Kidney (tissue), 14 donors: ENCODE data around the gene SEMA4C. TPM values are rescaled to one million over a fixed set of nuclear protein-coding genes. Genes with fewer than 3 reads are reported as not detected.

Experiments
- DNase-seq, 5 donors: peaks; one replicate each; pipeline ENCODE4 v3.0.0-alpha.2; 2013 to 2020
- FAIRE-seq: peaks from 2 replicates; lab custom pipeline; 2012; peaks lifted over from hg19 to GRCh38; lab: Jason Lieb, UNC
- H3K27ac ChIP-seq, 2 donors: one replicate each; pipeline ENCODE4 v1.7.0; 2013; ENCODE audit warnings: low read depth in 2 of 2, low read length in 2 of 2, inconsistent platforms in 1 of 2
- H3K27me3 ChIP-seq: one replicate; pipeline ENCODE4 v1.7.1; 2013; ENCODE audit warnings: low read length, inconsistent platforms; ENCODE audit not compliant: control insufficient read depth, insufficient read depth
- H3K36me3 ChIP-seq, 3 donors: one replicate each; pipeline versions ENCODE4 v1.7.0 to v1.7.1; 2013; ENCODE audit warnings: low read length in 3 of 3, control low read depth in 1 of 3, inconsistent platforms in 1 of 3; ENCODE audit not compliant: insufficient read depth in 3 of 3, control insufficient read depth in 2 of 3
- H3K4me1 ChIP-seq, 3 donors: one replicate each; pipeline versions ENCODE4 v1.7.0 to v1.7.1; 2013; ENCODE audit warnings: low read length in 3 of 3, inconsistent platforms in 1 of 3, low read depth in 1 of 3; ENCODE audit not compliant: control insufficient read depth in 2 of 3, insufficient read depth in 2 of 3
- H3K4me3 ChIP-seq, 3 donors: one replicate each; pipeline versions ENCODE4 v1.7.0 to v1.8.1; 2013; ENCODE audit warnings: low read length in 3 of 3, control low read depth in 1 of 3, inconsistent platforms in 1 of 3
- H3K9ac ChIP-seq, 3 donors: one replicate each; pipeline versions ENCODE4 v1.7.0 to v1.7.1; 2013; ENCODE audit warnings: low read length in 3 of 3, control low read depth in 1 of 3, inconsistent platforms in 1 of 3
- H3K9me3 ChIP-seq, 3 donors: one replicate each; pipeline versions ENCODE4 v1.7.0 to v1.7.1; 2013; ENCODE audit warnings: low read length in 3 of 3, control low read depth in 1 of 3, inconsistent platforms in 1 of 3; ENCODE audit not compliant: control insufficient read depth in 2 of 3, insufficient read depth in 1 of 3
- CTCF ChIP-seq: IDR thresholded peaks from 3 replicates; pipeline ENCODE4 v1.5.1; 2012; ENCODE audit warnings: mild to moderate bottlenecking, moderate library complexity, borderline replicate concordance; ENCODE audit not compliant: insufficient read depth; ENCODE audit errors: extremely low read depth
- intact Hi-C: fragments of 100-400 bp; cut with DNase I; formaldehyde crosslinking; loops from one replicate; pipeline ENCODE4 v1.11.1; 2022
- polyA plus RNA-seq: library from polyadenylated mRNA; stranded (reverse); fragments of 350-450 nt; fragmentation: Illumina TruSeq; extraction: RNeasy Lipid Tissue Mini Kit (QIAGEN cat#74804); gene quantifications from one replicate; pipeline ENCODE4 v1.2.3, GENCODE V29; 2014; ENCODE audit warnings: low read depth, low replicate concordance; ENCODE audit not compliant: insufficient read depth
- total RNA-seq: library from RNA; stranded (reverse); fragmentation: NEBNext Ultra II Directional; extraction: Animal tissue kit (Norgen Biotek cat#: 25700); gene quantifications from one replicate; pipeline ENCODE4 v1.2.1, GENCODE V29; 2021
- donor health status: control.
- donor health status: control.
- donor health status: control.
- donor health status: control.
- donor health status: control.
- donor health status: DM: yes; HTN: yes; CAD: no.
- donor health status: Normal renal cell carcinoma (clear cell type).

Gene SEMA4C
- total and polyA plus RNA-seq, 2 donors from 2014 or later: 11.1 to 44.6 TPM

- no peak for FAIRE-seq
- intact Hi-C loops: no loop called here
- H3K4me1 ChIP-seq: peaks cover 0 to 44% (median 29%) of the 10 kb centered on the region in 3 donors
Observed at GRCh38 chr2:96819876-96820511, 49.9 kb downstream of the SEMA4C start.

GRCh38 chr2:96819128-96819875 is 50.6 kb downstream of the SEMA4C start:
- Histone ChIP-seq H3K36me3 (no peaks in the 10 kb centered on the region), H3K27me3 (no peaks in the 10 kb centered on the region), H3K27ac (no peak overlapping the region), H3K4me1 (peaks cover 0 to 44% (median 29%) of the 10 kb centered on the region in 3 donors), H3K4me3 (peak overlapping the region in 1 of 3 donors; percentile 3), H3K9ac (no peak overlapping the region), H3K9me3 (no peaks in the 10 kb centered on the region)
- DNase-seq (peak in 2 of 5 donors; percentile 1 to 49), FAIRE-seq (no peak)
- TF ChIP-seq CTCF: no peak
- intact Hi-C loops: no loop called here

More at GRCh38 chr2:96819876-96820511, 49.9 kb downstream of the SEMA4C start:
- H3K4me3 ChIP-seq: no peak overlapping the region
- no peaks in the 10 kb centered on the region for H3K27me3 ChIP-seq
- no peak overlapping the region for H3K27ac ChIP-seq
- no peak overlapping the region for H3K9ac ChIP-seq
- peak in 1 of 5 donors; percentile 37 for DNase-seq
- peaks cover 0 to 1% (median 0%) of the 10 kb centered on the region in 3 donors for H3K36me3 ChIP-seq
- no peaks in the 10 kb centered on the region for H3K9me3 ChIP-seq
- no peak for TF ChIP-seq CTCF

- H3K27ac ChIP-seq: no peak overlapping the region
- no peaks in the 10 kb centered on the region for H3K9me3 ChIP-seq
- intact Hi-C loops: no loop called here
- H3K36me3 ChIP-seq: no peaks in the 10 kb centered on the region
- no peak overlapping the region for H3K9ac ChIP-seq
- H3K4me1 ChIP-seq: peaks cover 0 to 44% (median 29%) of the 10 kb centered on the region in 3 donors
- H3K27me3 ChIP-seq: no peaks in the 10 kb centered on the region
- peak in 1 of 5 donors; percentile 24 for DNase-seq
- peak overlapping the region in 1 of 3 donors; percentile 64 for H3K4me3 ChIP-seq
- TF ChIP-seq CTCF: no peak
- FAIRE-seq: no peak
Observed at GRCh38 chr2:96817882-96818281, 52.0 kb downstream of the SEMA4C start.
